HCT116 (cell line): Measurements from ENCODE around the gene LRRC3.

Experiments used
- EZH2phosphoT487 ChIP-seq: fragments of 200-600 bp; IDR thresholded peaks from 2 replicates; pipeline ENCODE4 v1.6.1; 2018; ENCODE audit warnings: antibody characterized with exemption, borderline replicate concordance
- POLR2A ChIP-seq: IDR thresholded peaks from 2 replicates; pipeline ENCODE4 v1.7.0; 2011; ENCODE audit warnings: borderline replicate concordance; ENCODE audit not compliant: insufficient read depth, insufficient read length; ENCODE audit errors: extremely low read depth

DNA sequence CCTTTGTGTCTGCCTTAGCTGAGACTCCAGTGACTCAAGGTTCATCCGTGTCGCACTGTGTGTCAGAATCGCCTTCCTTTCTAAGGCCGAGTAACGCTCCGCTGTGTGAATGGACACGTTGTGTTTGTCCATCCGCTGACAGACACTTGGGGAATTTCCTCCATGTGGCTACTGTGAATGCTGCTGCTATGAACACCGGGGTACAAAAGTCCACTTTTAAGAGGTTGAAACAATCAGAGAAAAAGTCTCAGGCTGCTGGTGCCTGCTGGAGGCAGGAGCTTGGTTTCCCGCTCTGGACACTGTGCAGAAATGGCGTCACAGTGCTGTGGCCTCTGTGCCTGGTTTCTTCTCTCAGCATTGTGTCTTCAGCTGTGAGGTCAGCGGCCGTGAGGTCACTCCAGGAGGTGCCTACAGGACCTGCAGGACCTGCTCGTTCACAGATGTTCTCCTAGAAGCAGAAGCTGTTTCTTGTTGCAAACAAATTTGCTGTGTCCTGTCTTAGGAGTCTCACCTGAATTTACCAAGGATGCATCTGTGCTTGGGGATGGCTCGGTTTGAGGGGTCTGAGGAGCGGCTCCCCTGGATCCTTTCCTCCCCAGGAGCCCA, 50.5 kb downstream of the LRRC3 start:
- TF ChIP-seq EZH2phosphoT487, result no peak
- no peak for TF ChIP-seq POLR2A
